GM18526 (cell line): ENCODE results near the gene NPTN.

ENCODE experiments used
- POLR2A ChIP-seq: IDR thresholded peaks from 3 replicates; pipeline ENCODE4 v1.6.1; 2011; ENCODE audit not compliant: insufficient read length; ENCODE audit errors: extremely low read depth

The NPTN gene

DNA sequence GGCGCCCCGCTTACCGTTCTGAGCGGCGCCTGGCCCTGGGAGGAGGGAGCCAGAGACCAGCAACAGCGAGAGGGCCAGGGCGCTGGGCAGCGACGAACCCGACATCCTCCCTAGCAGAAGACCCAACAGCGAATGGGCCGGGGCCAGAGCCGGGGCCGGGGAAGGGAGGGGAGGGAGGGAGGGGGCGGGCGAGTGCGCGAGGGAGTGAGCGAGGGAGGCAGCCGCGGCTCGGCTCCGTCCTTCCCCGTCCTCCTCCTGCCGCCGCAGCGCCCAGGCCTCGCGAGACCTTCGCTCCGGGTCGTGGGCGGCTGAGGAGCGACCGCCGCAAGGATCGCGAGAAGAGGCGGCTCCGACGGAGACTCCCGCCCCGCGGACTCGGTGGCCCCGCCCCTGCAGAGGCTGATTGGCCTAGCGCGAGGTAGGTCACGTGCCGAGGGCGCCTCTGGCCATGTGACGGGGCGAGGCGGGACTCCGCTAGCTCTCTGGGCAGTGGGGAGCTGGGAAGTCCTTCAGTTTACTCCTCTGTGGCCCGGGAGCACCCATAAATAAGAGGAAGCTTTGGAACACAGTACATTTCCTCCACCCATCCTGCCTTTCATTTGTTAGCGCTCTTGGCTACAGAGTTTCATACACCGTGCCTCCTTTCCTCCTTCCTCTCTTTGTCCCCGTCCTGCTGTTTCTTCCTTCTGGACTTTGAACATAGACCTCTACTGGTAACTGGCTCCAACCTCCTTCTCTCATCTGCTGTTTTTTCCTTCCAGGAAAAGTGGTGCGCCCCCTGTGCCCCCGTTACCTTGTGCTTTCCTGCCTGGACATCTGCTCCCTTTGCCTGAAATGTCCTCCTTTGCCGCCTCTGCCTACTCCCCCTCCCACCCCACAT, at the start of gene NPTN:
Gene NPTN, minus strand, starts transcription at position 279 of the 880 bp plus-strand sequence. Its CDS starts 174 bp downstream, at position 105.
- peak; percentile 86 for TF ChIP-seq POLR2A

DNA sequence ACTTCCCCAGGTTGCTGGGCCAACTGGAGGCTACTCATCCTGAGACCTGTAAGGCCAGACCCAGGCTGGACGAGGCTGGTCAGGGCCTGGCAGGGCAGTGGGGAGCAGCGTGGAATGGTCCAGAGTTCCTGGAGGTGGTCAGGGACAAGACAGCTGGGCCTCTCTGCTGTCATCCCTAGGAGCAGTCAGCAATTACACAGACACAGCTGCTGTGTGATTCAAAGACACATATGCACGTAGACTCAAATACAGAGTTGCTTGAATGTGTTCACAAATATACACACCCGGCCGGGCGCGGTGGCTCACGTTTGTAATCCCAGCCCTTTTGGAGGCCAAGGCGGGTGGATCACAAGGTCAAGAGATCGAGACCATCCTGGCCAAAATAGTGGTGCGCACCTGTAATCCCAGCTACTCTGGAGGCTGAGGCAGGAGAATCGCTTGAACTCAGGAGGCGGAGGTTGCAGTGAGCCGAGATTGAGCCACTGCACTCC, 49.5 kb upstream of the NPTN start:
- no peak for TF ChIP-seq POLR2A

GRCh38 chr15:73681856-73682599, 48.8 kb upstream of the NPTN start:
- no peak for TF ChIP-seq POLR2A

DNA sequence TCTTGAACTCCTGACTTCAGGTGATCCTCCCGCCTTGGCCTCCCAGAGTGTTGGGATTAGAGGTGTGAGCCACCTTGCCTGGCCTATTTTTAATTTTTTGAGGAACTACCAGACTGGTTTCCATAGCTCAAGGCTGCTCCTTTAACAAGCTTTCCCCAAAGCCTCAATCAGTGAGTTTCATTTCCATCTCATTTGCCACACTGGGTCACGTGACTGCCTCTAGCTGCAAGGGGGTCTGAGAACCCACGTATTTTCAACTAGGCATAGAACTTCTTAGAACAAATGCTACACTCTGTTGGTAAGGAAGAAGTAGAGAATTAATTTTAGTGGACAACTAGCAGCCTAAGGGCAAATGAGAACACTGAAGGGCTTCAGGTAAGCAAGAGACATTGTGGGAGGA, 47.9 kb upstream of the NPTN start:
- TF ChIP-seq POLR2A: no peak

- TF ChIP-seq POLR2A: no peak
These were observed 47.4 kb upstream of the NPTN start for GRCh38 chr15:73680549-73680948.

GRCh38 chr15:73679964-73680363, 46.8 kb upstream of the NPTN start:
- TF ChIP-seq POLR2A: no peak

GRCh38 chr15:73679180-73679579, 46.0 kb upstream of the NPTN start:
- no peak for TF ChIP-seq POLR2A

GRCh38 chr15:73678498-73678897, 45.3 kb upstream of the NPTN start:
- no peak for TF ChIP-seq POLR2A

- no peak for TF ChIP-seq POLR2A
These were observed 44.5 kb upstream of the NPTN start for GRCh38 chr15:73677733-73678132.

DNA sequence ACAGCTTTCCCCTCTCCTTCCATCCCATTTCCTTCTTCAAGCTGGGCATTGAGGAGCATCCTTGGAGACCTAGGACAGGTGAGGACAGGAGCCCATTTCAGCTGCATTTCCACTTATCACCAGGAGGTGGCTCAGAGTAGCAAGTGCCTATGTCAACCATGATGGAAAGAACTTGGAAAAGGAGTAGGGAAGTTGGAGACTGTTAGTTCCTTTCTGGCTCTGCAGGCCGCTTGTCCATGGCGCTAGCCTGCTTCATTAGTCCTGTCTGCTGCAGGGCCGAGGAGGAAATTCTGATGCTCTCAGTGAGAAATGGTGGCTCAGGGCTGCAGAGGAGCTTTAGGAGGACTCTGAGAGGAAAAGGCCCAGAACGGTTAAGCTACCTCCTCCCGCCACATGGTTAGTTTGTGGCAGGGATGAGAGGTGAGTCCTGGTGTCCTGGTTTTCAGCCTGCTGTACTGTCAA, 44.0 kb upstream of the NPTN start:
- no peak for TF ChIP-seq POLR2A

DNA sequence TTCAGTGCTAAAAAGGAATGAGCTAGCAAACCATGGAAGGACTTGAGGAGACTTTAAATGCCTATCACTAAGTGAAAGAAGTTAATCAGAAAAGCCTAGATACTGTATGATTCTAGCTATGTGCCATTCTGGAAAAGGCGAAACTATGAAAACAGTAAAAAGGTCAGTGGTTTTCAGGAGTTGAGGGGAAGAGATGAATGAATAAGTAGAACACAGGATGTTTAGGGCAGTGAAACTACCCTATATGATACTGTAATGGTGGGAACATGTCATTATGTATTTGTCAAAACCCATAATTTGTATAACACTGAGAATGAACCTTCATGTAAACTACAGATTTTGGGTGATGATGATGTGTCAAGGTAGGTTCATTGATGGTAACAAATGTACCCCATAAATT, 41.4 kb upstream of the NPTN start:
- no peak for TF ChIP-seq POLR2A

GRCh38 chr15:73660455-73660854, 27.3 kb upstream of the NPTN start:
- TF ChIP-seq POLR2A: no peak

- TF ChIP-seq POLR2A: no peak
These were observed 25.5 kb upstream of the NPTN start for GRCh38 chr15:73658645-73659044.

DNA sequence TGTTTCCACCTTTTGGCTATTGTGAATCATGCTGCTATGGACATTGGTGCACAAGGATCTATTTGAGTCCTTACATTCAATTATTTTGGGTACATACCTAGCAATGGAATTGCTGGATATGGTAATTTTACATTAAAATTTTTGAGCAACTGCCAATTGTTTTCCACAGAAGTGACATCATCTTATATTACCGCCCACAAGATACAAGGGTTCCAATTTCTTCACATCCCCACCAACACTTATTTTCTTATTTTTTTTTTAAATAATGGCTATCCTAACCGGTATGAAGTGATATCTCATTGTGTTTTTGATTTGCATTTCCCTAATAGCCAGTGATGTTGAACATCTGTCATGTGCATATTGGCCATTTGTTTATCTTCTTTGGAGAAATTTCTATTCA, 22.5 kb upstream of the NPTN start:
- no peak for TF ChIP-seq POLR2A

DNA sequence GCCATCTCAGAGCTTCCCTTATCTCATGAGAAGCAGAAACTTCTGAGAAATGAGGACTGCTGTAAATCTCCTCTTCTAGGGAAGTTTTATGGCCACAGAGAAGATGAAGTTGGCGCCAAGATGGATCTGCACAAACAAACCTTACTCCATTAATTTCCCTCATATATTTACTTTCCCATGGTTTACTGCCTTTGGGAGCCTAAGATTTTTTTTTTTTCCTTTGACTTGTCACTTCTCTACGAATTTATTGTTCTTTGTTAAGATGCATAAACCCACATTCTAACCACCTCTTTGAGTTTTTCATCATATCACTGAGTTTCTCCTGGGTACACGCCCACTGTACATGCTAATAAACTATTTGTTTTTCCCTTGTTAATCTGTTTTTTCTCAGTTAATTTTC, 21.5 kb upstream of the NPTN start:
- no peak for TF ChIP-seq POLR2A
